HG02759 (cell line): ENCODE data around the gene RAB21.

ENCODE experiments used
- ATAC-seq: cut with Tn5 transposase; IDR thresholded peaks from one replicate; pipeline ENCODE4 v1.9.1; 2021; ENCODE audit warnings: mild to moderate bottlenecking, moderate library complexity; ENCODE audit not compliant: unreplicated experiment

The RAB21 gene

GRCh38 chr12:71754461-71755145 lies at the start of gene RAB21:
Gene RAB21 (plus strand): TSS chr12:71754863. CDS start chr12:71755130, 267 bp downstream.
- ATAC-seq, result peak; percentile 94

DNA sequence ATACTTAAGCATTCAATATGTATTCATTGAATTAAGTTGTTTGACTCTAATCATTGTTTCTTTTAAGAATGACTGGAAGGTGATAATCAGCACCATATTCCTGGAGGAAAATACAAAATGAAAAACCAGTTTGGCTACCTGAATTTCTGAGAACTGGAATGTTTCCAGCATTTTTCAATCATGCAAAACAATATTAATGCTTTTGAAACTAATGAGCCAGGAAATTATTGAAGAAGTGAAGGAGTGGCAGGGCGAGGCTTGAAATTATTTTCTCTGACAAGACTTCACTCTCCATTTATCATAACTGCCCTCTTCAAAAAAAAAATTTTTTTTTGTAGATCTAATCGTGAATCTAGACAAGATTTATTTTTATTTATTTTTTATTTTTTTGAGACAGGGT lies 49.7 kb upstream of the RAB21 start:
- no peak for ATAC-seq

DNA sequence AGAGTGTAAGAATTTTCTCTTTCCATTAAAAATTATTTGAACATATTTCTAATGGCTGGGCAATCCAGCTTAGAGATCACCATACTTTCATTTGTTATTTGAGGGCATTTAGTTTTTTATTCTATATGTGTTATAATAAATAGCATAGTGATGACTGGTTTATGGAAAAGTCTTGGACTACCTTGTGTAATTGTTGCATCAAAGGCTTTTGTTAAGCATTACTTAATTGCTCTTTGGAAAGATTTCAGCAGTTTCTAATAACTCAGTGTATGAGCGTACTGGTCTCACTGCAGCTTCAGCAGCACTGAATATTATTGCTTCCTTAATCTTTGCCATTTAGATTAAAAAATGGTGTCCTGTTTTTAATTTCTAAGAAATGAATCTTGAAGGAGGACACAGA lies 46.0 kb upstream of the RAB21 start:
- no peak for ATAC-seq

GRCh38 chr12:71710276-71711125 lies 44.2 kb upstream of the RAB21 start:
- no peak for ATAC-seq

DNA sequence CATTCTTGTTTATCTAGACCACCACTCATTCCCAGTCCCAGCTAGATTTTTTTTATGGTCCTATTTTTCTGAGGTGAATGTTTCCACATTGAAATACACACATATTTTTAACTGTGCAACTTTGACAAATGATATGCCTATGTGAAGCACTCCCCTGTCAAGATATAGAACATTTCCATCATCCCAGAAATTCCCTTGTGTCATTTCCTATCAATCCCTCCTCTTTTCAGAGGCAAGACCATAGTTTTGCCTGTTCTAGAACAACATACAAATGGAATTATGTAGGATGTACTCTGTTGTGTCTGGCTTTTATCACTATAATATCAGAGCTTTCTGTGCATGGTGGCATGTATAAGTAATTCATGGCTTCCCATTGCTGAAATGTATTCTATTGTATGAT lies 36.1 kb upstream of the RAB21 start:
- no peak for ATAC-seq

DNA sequence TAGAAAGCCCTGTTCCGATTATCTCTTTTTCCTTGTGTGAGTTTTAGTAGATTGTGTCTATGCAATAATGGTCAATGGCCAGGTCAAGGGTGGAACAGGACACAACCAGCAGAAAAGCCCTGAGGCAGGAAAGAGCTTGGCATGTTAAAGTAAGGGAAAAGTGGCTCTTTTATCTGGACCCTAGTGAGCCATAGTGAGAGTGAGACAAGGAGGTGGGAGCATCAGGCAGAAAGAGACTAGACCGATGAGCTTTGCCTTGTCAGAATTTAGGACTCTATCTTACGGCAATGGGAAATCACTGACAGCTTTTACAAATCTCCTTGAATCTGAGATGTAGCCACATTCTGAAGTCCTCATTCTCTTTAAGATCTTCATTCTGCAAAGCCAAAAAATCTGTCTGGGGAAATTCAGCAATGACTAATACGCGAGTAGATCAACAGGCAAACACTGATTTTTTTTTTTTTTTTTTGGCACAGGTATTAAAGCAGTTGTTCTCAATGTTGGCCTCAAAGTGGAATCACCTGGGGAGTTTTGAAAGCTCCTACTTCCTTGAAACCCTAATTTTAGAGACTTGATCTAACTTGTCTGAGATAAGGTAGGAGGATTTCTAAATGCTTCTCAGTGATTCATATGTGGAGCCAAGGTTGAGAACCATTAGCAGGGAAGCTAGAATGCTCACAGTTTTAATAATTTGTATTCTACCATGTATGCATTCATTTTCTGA lies 34.9 kb upstream of the RAB21 start:
- no peak for ATAC-seq

DNA sequence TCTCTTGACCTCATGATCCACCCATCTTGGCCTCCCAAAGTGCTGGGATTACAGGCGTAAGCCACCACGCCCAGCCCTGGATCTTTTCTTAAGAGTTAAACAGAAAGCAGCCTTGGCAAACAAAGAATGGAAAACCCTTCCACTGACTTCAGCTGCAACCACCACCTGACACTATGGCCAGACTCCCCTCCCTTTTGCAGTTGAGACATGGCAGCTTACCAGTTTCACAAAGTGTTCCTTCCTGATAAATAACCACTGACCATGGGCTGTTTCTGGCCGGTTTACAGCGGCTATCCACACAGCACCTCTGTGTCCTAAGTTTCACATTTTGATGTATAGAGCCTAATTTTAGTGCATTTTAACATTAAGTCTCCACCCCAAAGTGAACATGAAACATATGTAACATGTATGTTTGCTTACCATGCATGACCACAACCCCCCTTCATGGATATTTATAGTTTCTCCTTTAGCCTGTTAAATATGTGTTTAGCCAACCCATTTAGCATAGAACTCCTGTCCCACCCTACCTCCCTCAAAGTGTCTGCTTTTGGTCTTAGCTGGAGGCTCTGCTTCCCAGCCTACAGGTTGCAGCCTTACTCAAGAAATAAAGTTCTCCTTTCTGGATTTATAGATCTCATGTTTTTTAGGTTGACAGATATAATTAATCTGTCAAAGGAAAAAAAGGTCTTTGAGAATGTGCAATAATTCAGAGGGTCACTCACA lies 32.7 kb upstream of the RAB21 start:
- ATAC-seq, result no peak

- ATAC-seq, result no peak
Measured at GRCh38 chr12:71725011-71725410, 29.7 kb upstream of the RAB21 start.

GRCh38 chr12:71726548-71726947 lies 28.1 kb upstream of the RAB21 start:
- ATAC-seq, result no peak

- ATAC-seq, result no peak
Measured at GRCh38 chr12:71727958-71728357, 26.7 kb upstream of the RAB21 start.

DNA sequence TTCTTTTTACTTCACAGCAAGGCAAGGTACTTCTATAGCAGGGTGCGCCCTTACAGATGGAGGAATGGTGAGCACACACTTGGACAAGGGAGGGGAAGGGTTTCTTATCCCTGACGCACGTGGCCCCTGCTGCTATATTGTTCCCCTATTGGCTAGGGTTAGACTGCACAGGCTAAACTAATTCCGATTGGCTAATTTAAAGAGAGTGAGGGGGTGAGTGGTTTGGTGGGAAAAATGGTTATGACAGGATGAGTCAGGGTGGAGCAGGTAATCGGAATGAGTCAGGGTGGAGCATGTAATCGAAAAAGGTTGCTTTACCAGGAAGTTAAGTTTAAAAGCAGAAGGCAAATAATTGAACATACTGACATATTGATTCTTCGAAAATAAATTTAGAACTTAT lies 23.7 kb upstream of the RAB21 start:
- ATAC-seq, result no peak

GRCh38 chr12:71731439-71732356 lies 23.0 kb upstream of the RAB21 start:
- ATAC-seq, result no peak

GRCh38 chr12:71732357-71732712 lies 22.3 kb upstream of the RAB21 start:
- no peak for ATAC-seq

DNA sequence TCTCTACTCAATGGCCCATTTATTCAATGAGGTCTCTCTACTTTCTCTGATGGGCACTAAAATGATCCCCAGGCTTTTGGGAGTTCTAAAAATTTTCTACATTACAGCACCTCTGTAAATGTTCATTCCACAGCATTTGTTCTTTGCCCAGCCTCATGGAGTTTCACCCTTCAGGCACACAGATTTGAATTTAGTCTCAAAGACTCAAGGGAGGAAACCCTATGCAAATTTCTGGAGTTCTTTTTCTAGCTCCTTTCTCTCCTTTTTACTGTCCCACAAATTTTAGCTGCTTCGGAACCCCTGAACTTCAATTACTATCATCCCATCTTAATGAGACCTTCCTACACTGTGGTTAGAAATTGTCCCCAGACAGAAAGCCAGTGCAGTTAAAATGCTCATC lies 17.5 kb upstream of the RAB21 start:
- no peak for ATAC-seq

- ATAC-seq, result no peak
Measured at GRCh38 chr12:71742998-71743397, 11.7 kb upstream of the RAB21 start.

GRCh38 chr12:71744522-71745300 lies 10.0 kb upstream of the RAB21 start:
- ATAC-seq, result no peak

- ATAC-seq, result peak; percentile 86
Measured at GRCh38 chr12:71746974-71747611, 7.6 kb upstream of the RAB21 start.

DNA sequence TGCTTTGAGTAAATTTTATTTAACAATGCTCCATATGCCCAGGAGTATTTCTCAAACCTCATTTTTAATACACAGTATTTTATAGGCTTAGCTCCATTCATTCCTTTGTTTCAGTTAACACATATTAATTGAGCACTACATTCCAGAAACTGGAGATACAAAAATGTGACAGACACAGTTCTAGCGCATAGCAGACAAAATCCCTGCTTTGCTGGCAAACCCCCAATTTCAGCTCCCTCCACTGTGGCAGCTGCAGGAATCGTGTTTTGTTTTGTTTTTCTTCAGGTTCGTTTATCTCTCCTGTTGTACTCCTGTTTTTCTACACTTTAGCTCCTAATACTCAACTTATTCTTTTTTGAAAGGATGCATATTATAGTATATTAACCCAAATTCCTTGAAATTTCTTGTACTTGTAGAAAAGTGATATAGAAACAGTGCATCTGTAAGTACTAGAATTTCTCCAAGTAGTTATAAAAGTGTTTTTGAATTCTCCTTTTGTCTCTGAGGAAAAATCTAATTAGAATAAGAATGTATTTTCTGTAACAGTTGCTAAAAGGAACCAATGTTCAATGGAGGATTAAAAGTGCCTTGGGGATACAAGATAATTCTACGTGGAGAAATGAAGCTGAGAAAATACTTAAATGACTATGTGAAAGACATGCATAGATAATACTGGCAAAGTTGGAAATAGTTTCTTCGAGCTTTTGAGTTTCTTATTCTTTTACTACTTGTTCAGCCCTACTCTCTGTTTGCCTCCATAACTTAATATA lies 6.4 kb upstream of the RAB21 start:
- ATAC-seq, result no peak
